ENCODE results near the gene CROCC2. TPM values are rescaled to one million over a fixed set of nuclear protein-coding genes. Genes with fewer than 3 reads are reported as not detected.

Gene CROCC2
- total and polyA plus RNA-seq, 12 donors: 0.07 to 0.65 (median 0.28) TPM; not detected in 6

- H3K4me3 ChIP-seq: no peak overlapping the region
- no peaks in the 10 kb centered on the region for H3K36me3 ChIP-seq (replicated peaks in 1 of 2)
- no peak overlapping the region for H3K27ac ChIP-seq
- H3K9me3 ChIP-seq (replicated peaks in 1 of 3): no peaks in the 10 kb centered on the region
- no peaks in the 10 kb centered on the region for H3K27me3 ChIP-seq
- intact Hi-C loops (cut with DNase I): loop anchor here in 1 of 2 donors (10.0 kb wide), 3 partner anchors 126 to 356 kb away; no protein-coding TSS in a partner anchor
- WGBS, 4 donors: 88 to 90% (median 89%) methylated on average over 8 to 10 of the region's 10 CpGs
- no peaks in the 10 kb centered on the region for H3K4me1 ChIP-seq (replicated peaks in 1 of 2)
- TF ChIP-seq POLR2A (IDR thresholded peaks at IDR 0.05): no peak
- TF ChIP-seq CTCF (IDR thresholded peaks at IDR 0.05): no peak
- no peak for DNase-seq
These were observed 47.3 kb upstream of the CROCC2 start for GRCh38 chr2:240858871-240859270.

GRCh38 chr2:240861547-240861946 is 44.6 kb upstream of the CROCC2 start:
- no peaks in the 10 kb centered on the region for H3K27me3 ChIP-seq
- H3K27ac ChIP-seq: no peak overlapping the region
- no peak for DNase-seq
- 84 to 89% (median 88%) methylated on average over 2 of the region's 2 CpGs for WGBS, 4 donors
- TF ChIP-seq POLR2A (IDR thresholded peaks at IDR 0.05) (no peak), CTCF (IDR thresholded peaks at IDR 0.05) (no peak)
- no peaks in the 10 kb centered on the region for H3K4me1 ChIP-seq (replicated peaks in 1 of 2)
- no peaks in the 10 kb centered on the region for H3K36me3 ChIP-seq (replicated peaks in 1 of 2)
- no peaks in the 10 kb centered on the region for H3K9me3 ChIP-seq (replicated peaks in 1 of 3)
- no peak overlapping the region for H3K4me3 ChIP-seq
- intact Hi-C loops (cut with DNase I): no loop called here

- Histone ChIP-seq H3K27ac (no peak overlapping the region), H3K9me3 (replicated peaks in 1 of 3) (no peaks in the 10 kb centered on the region), H3K36me3 (replicated peaks in 1 of 2) (no peaks in the 10 kb centered on the region), H3K4me3 (no peak overlapping the region), H3K4me1 (replicated peaks in 1 of 2) (no peaks in the 10 kb centered on the region), H3K27me3 (no peaks in the 10 kb centered on the region)
- intact Hi-C loops (cut with DNase I): no loop called here
- 83 to 92% (median 86%) methylated on average over 3 of the region's 3 CpGs for WGBS, 4 donors
- no peak for DNase-seq
- TF ChIP-seq CTCF (IDR thresholded peaks at IDR 0.05) (no peak), POLR2A (IDR thresholded peaks at IDR 0.05) (no peak)
These were observed 41.7 kb upstream of the CROCC2 start for GRCh38 chr2:240864475-240864874.

- no peak for DNase-seq
- Histone ChIP-seq H3K4me1 (replicated peaks in 1 of 2) (no peaks in the 10 kb centered on the region), H3K4me3 (no peak overlapping the region), H3K27ac (no peak overlapping the region), H3K27me3 (no peaks in the 10 kb centered on the region), H3K9me3 (replicated peaks in 1 of 3) (no peaks in the 10 kb centered on the region), H3K36me3 (replicated peaks in 1 of 2) (no peaks in the 10 kb centered on the region)
- intact Hi-C loops (cut with DNase I): no loop called here
- WGBS, 4 donors: 76 to 87% (median 80%) methylated on average over 5 of the region's 5 CpGs
- TF ChIP-seq CTCF (IDR thresholded peaks at IDR 0.05) (no peak), POLR2A (IDR thresholded peaks at IDR 0.05) (no peak)
These were observed 40.7 kb upstream of the CROCC2 start for GRCh38 chr2:240865391-240865790.
